Fibroblast of lung (primary cell): ENCODE results near the gene KRAS. TPM values are rescaled to one million over a fixed set of nuclear protein-coding genes. Genes with fewer than 3 reads are reported as not detected.

Source experiments
- DNase-seq, 2 donors: peaks; one replicate each; pipeline versions ENCODE4 v3.0.0 to v3.0.0-alpha.2; 2010; ENCODE audit warnings: low read depth in 2 of 2
- H2AFZ ChIP-seq: 2 replicates; pipeline ENCODE4 v1.5.1; 2012; ENCODE audit warnings: low read length, control low read depth, inconsistent platforms
- H3K27ac ChIP-seq: 2 replicates; pipeline ENCODE4 v1.5.1; 2011; ENCODE audit warnings: low read length, control low read depth; ENCODE audit not compliant: insufficient read depth
- H3K27me3 ChIP-seq: 2 replicates; pipeline ENCODE4 v1.5.1; 2011; ENCODE audit warnings: mild to moderate bottlenecking, low read length; ENCODE audit not compliant: control insufficient read depth, insufficient read depth
- H3K36me3 ChIP-seq: 2 replicates; pipeline ENCODE4 v1.5.1; 2011; ENCODE audit warnings: low read length; ENCODE audit not compliant: control insufficient read depth, insufficient read depth
- H3K4me1 ChIP-seq: 2 replicates; pipeline ENCODE4 v1.5.1; 2011; ENCODE audit warnings: low read length; ENCODE audit not compliant: control insufficient read depth, insufficient read depth; ENCODE audit errors: extremely low read depth
- H3K4me2 ChIP-seq: 2 replicates; pipeline ENCODE4 v1.5.1; 2011; ENCODE audit warnings: low read length, control low read depth; ENCODE audit not compliant: insufficient read depth; ENCODE audit errors: extremely low read depth
- H3K4me3 ChIP-seq, 4 experiments: fragments of 200-600 bp in 1 of 4; sonication (generic) in 1 of 4; replicated peaks in 1 of 4; 2 replicates each; pipeline ENCODE4 v1.5.1; 2011 to 2016; ENCODE audit warnings: low read length in 4 of 4, low read depth in 3 of 4, mild to moderate bottlenecking in 3 of 4, control low read depth in 2 of 4, inconsistent platforms in 1 of 4, mixed read lengths in 1 of 4; ENCODE audit not compliant: insufficient read depth in 1 of 4; ENCODE audit errors: control extremely low read depth in 1 of 4
- H3K79me2 ChIP-seq: 2 replicates; pipeline ENCODE4 v1.5.1; 2012; ENCODE audit warnings: mild to moderate bottlenecking, low read length, inconsistent platforms; ENCODE audit not compliant: control insufficient read depth, insufficient read depth
- H3K9ac ChIP-seq: 2 replicates; pipeline ENCODE4 v1.5.1; 2011; ENCODE audit warnings: mild to moderate bottlenecking, low read length, control low read depth; ENCODE audit not compliant: insufficient read depth
- H3K9me3 ChIP-seq: 2 replicates; pipeline ENCODE4 v1.5.1; 2012; ENCODE audit warnings: low read depth, low read length; ENCODE audit not compliant: control insufficient read depth, insufficient read depth
- H4K20me1 ChIP-seq: 2 replicates; pipeline ENCODE4 v1.5.1; 2011; ENCODE audit warnings: low read length; ENCODE audit not compliant: control insufficient read depth, insufficient read depth; ENCODE audit errors: extremely low read depth
- CTCF ChIP-seq, 2 donors: IDR thresholded peaks in 1 of 2; conservative IDR thresholded peaks in 1 of 2; 1 replicate in 1 of 2; 2 replicates in 1 of 2; pipeline ENCODE4 v1.5.1; 2011 to 2012; ENCODE audit warnings: low read length in 2 of 2, control low read depth in 1 of 2, inconsistent platforms in 1 of 2, low read depth in 1 of 2, mild to moderate bottlenecking in 1 of 2
- EZH2 ChIP-seq: IDR thresholded peaks from 2 replicates; pipeline ENCODE4 v1.5.1; 2012; ENCODE audit warnings: low read length, control low read depth, mild to moderate bottlenecking; ENCODE audit errors: missing control alignments
- polyA plus RNA-seq, 2 donors: library from polyadenylated mRNA; depleted of rRNA in 1 of 2; stranded (reverse) in 1 of 2; unstranded in 1 of 2; fragments of >200 nt; gene quantifications; 2 replicates each; pipeline ENCODE4 v1.2.1, GENCODE V29; 2011 to 2012; ENCODE audit warnings: missing spikeins in 1 of 2
- total RNA-seq: library from RNA; depleted of rRNA; stranded (reverse); fragments of >200 nt; gene quantifications from 2 replicates; pipeline ENCODE4 v1.2.1, GENCODE V29; 2014

The KRAS gene
- total and polyA plus RNA-seq, 2 donors (not counting 1 experiment from before 2014, with no cell fraction given), result 15.0 to 31.3 TPM

GRCh38 chr12:25208554-25208953 is 42.2 kb downstream of the KRAS start:
- Histone ChIP-seq H3K27ac (no peak overlapping the region), H3K79me2 (no peaks in the 10 kb centered on the region), H3K4me3 (no peak overlapping the region), H2AFZ (no peak overlapping the region), H3K4me2 (no peak overlapping the region), H3K4me1 (no peaks in the 10 kb centered on the region), H3K9me3 (no peaks in the 10 kb centered on the region), H3K27me3 (no peaks in the 10 kb centered on the region), H4K20me1 (no peaks in the 10 kb centered on the region), H3K9ac (no peak overlapping the region), H3K36me3 (peaks cover 2% of the 10 kb centered on the region)
- no peak for DNase-seq
- TF ChIP-seq EZH2, result no peak
- TF ChIP-seq CTCF (conservative IDR thresholded peaks at IDR 0.05 in 1 of 2, IDR thresholded peaks at IDR 0.05 in 1 of 2; ENCODE audit: low read depth in 1 of 2, low read length in 2 of 2), result no peak

- TF ChIP-seq CTCF (conservative IDR thresholded peaks at IDR 0.05 in 1 of 2, IDR thresholded peaks at IDR 0.05 in 1 of 2; ENCODE audit: low read depth in 1 of 2, low read length in 2 of 2) (no peak), EZH2 (no peak)
- Histone ChIP-seq H3K27ac (no peak overlapping the region), H3K4me1 (no peaks in the 10 kb centered on the region), H4K20me1 (no peaks in the 10 kb centered on the region), H3K4me3 (no peak overlapping the region), H3K9me3 (no peaks in the 10 kb centered on the region), H3K9ac (no peak overlapping the region), H3K79me2 (no peaks in the 10 kb centered on the region), H3K36me3 (peaks cover 3% of the 10 kb centered on the region), H3K4me2 (no peak overlapping the region), H2AFZ (no peak overlapping the region), H3K27me3 (no peaks in the 10 kb centered on the region)
- no peak for DNase-seq
Measured at GRCh38 chr12:25207846-25208245, 42.9 kb downstream of the KRAS start.

GRCh38 chr12:25207411-25207810 is 43.3 kb downstream of the KRAS start:
- Histone ChIP-seq H3K9ac (no peak overlapping the region), H3K9me3 (no peaks in the 10 kb centered on the region), H3K4me1 (no peaks in the 10 kb centered on the region), H2AFZ (no peak overlapping the region), H4K20me1 (no peaks in the 10 kb centered on the region), H3K27me3 (no peaks in the 10 kb centered on the region), H3K79me2 (no peaks in the 10 kb centered on the region), H3K4me3 (no peak overlapping the region), H3K27ac (no peak overlapping the region), H3K4me2 (no peak overlapping the region), H3K36me3 (peaks cover 3% of the 10 kb centered on the region)
- TF ChIP-seq CTCF (conservative IDR thresholded peaks at IDR 0.05 in 1 of 2, IDR thresholded peaks at IDR 0.05 in 1 of 2; ENCODE audit: low read depth in 1 of 2, low read length in 2 of 2) (no peak), EZH2 (no peak)
- DNase-seq, result no peak
